HFF-Myc (cell line): ENCODE measurements around the gene SHF.
A peak's percentile ranks its signal among the peaks of the same experiment; 100 is the strongest.

Experiments
- DNase-seq: peaks from one replicate; pipeline ENCODE4 v3.0.0-alpha.2; 2011; ENCODE audit warnings: low read depth; ENCODE audit errors: extremely low read depth
- H3K4me3 ChIP-seq: replicated peaks from 2 replicates; pipeline ENCODE4 v1.5.1; 2011; ENCODE audit warnings: low read depth, mild to moderate bottlenecking, control low read depth, low read length
- CTCF ChIP-seq: IDR thresholded peaks from 2 replicates; pipeline ENCODE4 v1.5.1; 2012; ENCODE audit warnings: mild to moderate bottlenecking, low read depth, low read length, control low read depth; ENCODE audit errors: missing control alignments

Gene SHF

GRCh38 chr15:45120081-45120972 is 67.4 kb downstream of the SHF start:
- no peak for TF ChIP-seq CTCF
- no peak overlapping the region for H3K4me3 ChIP-seq
- DNase-seq, result no peak

- no peak for TF ChIP-seq CTCF
- no peak overlapping the region for H3K4me3 ChIP-seq
- no peak for DNase-seq
Observed at GRCh38 chr15:45118996-45119395, 68.8 kb downstream of the SHF start.

GRCh38 chr15:45118131-45118588 is 69.6 kb downstream of the SHF start:
- TF ChIP-seq CTCF, result peak; percentile 100
- peak; percentile 63 for DNase-seq
- H3K4me3 ChIP-seq, result no peak overlapping the region

DNA sequence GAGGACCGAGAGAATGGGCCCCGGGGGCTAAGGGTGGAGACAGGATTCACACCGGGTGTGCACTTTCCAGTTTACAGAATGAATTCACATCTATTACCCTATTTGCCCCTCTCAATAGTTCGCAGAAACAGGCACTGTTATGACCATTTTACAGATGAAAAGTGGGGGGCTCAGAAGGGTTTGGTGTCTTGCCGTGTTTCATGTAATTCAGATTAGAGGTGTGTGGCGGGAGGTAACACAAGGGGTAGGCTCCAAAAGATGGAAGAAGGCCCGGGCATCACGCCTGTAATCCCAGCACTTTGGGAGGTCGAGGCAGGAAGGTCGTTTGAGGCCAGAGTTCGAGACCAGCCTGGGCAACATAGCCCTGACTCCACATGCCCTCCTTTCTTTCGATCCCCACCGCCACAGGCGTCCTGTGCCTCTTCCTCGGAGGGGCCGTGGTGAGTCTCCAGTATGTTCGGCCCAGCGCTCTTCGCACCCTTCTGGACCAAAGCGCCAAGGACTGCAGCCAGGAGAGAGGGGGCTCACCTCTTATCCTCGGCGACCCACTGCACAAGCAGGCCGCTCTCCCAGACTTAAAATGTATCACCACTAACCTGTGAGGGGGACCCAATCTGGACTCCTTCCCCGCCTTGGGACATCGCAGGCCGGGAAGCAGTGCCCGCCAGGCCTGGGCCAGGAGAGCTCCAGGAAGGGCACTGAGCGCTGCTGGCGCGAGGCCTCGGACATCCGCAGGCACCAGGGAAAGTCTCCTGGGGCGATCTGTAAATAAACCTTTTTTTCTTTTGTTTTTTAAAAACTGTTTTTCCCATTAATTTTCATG is 70.2 kb downstream of the SHF start:
- no peak overlapping the region for H3K4me3 ChIP-seq
- TF ChIP-seq CTCF, result no peak
- no peak for DNase-seq
